ENCODE results near the gene SERPINH1. TPM values are rescaled to one million over a fixed set of nuclear protein-coding genes. Genes with fewer than 3 reads are reported as not detected.
A peak's percentile ranks its signal among the peaks of the same experiment; 100 is the strongest.

Gene SERPINH1
- total and polyA plus RNA-seq, 2 experiments from 2014 or later, result 444 to 955 TPM

DNA sequence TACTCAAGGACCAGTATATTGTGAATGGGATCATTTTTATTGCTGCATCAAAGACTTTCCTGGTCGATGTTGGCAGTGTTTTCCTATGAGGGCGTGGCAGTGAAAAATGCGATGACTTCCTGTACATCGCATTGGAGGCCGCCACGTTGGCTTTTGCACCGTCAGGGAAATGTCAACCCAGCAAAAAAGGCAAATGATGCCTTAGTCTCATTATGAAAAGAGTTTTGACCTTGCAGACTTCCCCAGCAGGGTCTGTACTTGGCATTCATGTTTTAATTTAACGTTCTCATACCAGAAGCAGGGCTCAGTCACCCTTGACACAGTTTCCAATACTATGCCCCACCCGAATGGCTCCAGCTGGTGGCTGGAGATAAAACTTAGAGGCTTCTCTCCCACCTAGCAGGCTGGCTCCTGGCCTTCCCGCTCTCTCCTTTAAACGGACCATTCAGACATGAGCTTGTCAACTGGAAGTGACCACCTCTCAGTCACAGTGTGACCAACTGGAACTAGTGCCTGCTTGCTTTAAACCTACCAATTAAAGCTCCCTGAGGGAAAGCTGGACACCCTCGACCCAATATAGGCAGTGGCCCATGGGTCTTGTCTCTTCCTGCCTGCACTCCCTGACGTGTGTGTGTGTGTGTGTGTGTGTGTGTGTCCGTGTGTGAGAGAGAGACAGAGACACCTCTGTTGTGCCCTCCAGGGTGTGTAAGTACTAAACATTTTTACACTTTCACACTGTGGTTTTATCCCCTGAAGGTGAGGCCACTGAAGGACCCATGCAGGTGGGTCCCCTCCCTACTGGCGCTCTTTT, 27.6 kb upstream of the SERPINH1 start:
- peak overlapping the region; percentile 69 for H3K27ac ChIP-seq
- no peaks in the 10 kb centered on the region for H3K9me3 ChIP-seq (ENCODE audit: low read depth)
- no peak for DNase-seq (ENCODE audit: low read depth in 1 of 2, low spot score in 1 of 2)
- TF ChIP-seq, protein P1, sequence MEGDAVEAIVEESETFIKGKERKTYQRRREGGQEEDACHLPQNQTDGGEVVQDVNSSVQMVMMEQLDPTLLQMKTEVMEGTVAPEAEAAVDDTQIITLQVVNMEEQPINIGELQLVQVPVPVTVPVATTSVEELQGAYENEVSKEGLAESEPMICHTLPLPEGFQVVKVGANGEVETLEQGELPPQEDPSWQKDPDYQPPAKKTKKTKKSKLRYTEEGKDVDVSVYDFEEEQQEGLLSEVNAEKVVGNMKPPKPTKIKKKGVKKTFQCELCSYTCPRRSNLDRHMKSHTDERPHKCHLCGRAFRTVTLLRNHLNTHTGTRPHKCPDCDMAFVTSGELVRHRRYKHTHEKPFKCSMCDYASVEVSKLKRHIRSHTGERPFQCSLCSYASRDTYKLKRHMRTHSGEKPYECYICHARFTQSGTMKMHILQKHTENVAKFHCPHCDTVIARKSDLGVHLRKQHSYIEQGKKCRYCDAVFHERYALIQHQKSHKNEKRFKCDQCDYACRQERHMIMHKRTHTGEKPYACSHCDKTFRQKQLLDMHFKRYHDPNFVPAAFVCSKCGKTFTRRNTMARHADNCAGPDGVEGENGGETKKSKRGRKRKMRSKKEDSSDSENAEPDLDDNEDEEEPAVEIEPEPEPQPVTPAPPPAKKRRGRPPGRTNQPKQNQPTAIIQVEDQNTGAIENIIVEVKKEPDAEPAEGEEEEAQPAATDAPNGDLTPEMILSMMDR (IDR thresholded peaks at IDR 0.05; ENCODE audit: low read depth, low read length), result no peak
- H3K27me3 ChIP-seq, result no peaks in the 10 kb centered on the region
- H3K4me3 ChIP-seq, result no peak overlapping the region
- H3K4me1 ChIP-seq (ENCODE audit: low read depth), result peaks cover 49% of the 10 kb centered on the region
- H3K36me3 ChIP-seq, result no peaks in the 10 kb centered on the region

DNA sequence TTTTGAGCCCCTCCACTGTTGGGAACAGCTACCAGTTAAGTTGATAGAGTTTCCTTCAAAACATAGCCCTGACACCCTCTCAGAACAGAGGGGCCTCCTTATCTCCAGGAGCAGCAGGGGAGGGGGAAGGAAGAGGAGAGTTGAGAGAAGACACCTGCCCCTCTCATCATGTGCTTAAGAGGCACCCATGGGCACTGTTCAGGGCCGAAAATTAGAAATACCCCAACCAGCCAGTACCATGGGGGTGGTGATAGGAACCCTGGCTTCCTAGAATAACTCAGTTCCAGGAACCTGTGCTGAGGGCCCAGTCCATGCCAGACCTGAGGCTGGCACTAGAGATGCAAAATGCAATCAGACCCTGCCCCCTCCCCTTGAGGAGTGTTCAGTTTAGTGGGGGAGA, 27.0 kb upstream of the SERPINH1 start:
- no peaks in the 10 kb centered on the region for H3K36me3 ChIP-seq
- TF ChIP-seq, protein P1 (IDR thresholded peaks at IDR 0.05; ENCODE audit: low read depth, low read length), result no peak
- no peaks in the 10 kb centered on the region for H3K9me3 ChIP-seq (ENCODE audit: low read depth)
- H3K27me3 ChIP-seq, result no peaks in the 10 kb centered on the region
- H3K4me1 ChIP-seq (ENCODE audit: low read depth), result peaks cover 48% of the 10 kb centered on the region
- peak overlapping the region; percentile 69 for H3K27ac ChIP-seq
- no peak overlapping the region for H3K4me3 ChIP-seq
- DNase-seq (ENCODE audit: low read depth in 1 of 2, low spot score in 1 of 2), result no peak

DNA sequence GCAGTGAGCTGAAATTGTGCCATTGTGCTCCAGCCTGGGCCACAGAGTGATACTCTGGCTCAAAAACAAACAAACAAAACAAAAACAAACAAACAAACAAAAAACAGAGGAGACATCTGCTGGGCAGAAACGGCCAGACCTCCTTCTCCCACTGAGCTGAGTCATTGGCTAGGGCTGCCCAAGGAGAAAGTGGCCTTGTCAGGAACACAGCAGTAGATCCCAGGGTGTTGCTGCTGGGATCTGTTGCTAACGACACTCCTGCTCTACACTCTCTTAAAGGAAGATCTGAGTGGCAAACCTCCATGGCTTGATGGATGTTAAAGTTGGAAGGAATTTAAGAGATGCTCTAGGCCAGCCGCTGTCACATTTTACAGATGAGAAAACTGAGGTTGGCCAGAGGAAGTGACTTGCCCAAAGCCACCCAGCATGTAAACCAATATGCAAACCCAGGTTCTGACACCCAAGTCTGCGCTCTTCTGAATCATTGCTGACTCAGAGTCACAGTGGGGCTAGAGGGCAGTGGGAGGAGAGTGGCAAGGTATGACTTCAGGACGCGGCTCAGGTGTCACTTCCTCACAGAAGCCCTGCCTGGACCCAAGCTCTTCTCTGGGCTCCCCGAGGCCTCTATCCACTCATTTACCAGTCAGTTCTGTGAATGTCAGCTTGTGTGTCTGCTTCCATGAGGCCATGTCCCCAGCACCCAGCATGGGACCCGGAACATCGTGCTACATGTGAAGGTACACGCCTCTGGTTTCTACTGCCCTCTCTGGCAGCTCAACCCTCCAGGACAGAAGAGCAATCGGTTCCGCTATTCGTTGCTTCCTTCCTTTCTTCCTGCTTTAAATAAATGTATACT, 25.0 kb upstream of the SERPINH1 start:
- H3K36me3 ChIP-seq, result no peaks in the 10 kb centered on the region
- TF ChIP-seq, protein P1 (IDR thresholded peaks at IDR 0.05; ENCODE audit: low read depth, low read length), result no peak
- peaks cover 38% of the 10 kb centered on the region for H3K4me1 ChIP-seq (ENCODE audit: low read depth)
- DNase-seq (ENCODE audit: low read depth in 1 of 2, low spot score in 1 of 2), result no peak
- H3K4me3 ChIP-seq, result no peak overlapping the region
- no peaks in the 10 kb centered on the region for H3K9me3 ChIP-seq (ENCODE audit: low read depth)
- no peaks in the 10 kb centered on the region for H3K27me3 ChIP-seq
- H3K27ac ChIP-seq, result no peak overlapping the region

DNA sequence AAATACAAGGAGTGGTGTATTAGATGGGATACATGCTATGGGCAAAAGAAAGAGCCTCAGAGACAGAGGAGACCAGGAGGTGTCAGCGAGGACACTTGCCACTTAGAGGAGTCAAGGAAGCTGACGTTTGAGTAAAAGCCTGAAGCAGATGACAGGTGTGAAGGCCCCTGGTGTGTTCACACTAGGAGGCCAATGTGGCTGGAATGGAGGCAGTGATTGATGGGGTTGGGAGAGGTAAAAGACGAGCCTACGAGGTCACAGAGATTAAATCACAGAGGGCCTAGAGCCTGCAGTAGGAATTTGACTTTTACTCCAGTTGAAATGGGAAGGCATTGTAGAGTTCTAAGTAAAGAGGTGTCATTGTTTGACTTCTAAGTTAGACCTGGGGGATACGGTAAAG, 24.3 kb upstream of the SERPINH1 start:
- no peak overlapping the region for H3K4me3 ChIP-seq

More for the DNA sequence above, 24.3 kb upstream of the SERPINH1 start:
- H3K27ac ChIP-seq, result no peak overlapping the region
- peaks cover 35% of the 10 kb centered on the region for H3K4me1 ChIP-seq (ENCODE audit: low read depth)
- H3K27me3 ChIP-seq, result no peaks in the 10 kb centered on the region
- no peaks in the 10 kb centered on the region for H3K9me3 ChIP-seq (ENCODE audit: low read depth)
- DNase-seq (ENCODE audit: low read depth in 1 of 2, low spot score in 1 of 2), result no peak
- TF ChIP-seq, protein P1 (IDR thresholded peaks at IDR 0.05; ENCODE audit: low read depth, low read length), result no peak
- no peaks in the 10 kb centered on the region for H3K36me3 ChIP-seq
